GM12892 (cell line): Measurements from ENCODE around the gene IFT27.

ENCODE experiments used
- DNase-seq: peaks from one replicate; pipeline ENCODE4 v3.0.0; 2011; ENCODE audit not compliant: insufficient read length
- FAIRE-seq: peaks from 2 replicates; lab custom pipeline; 2011; peaks lifted over from hg19 to GRCh38; lab: Jason Lieb, UNC
- POLR2A ChIP-seq: IDR thresholded peaks from 2 replicates; pipeline ENCODE4 v1.6.1; 2011; ENCODE audit warnings: low read depth, low read length, control low read depth
- POLR2AphosphoS5 ChIP-seq: IDR thresholded peaks from 2 replicates; pipeline ENCODE4 v1.6.1; 2011; ENCODE audit warnings: low read depth, low read length, control low read depth
- TAF1 ChIP-seq: IDR thresholded peaks from 2 replicates; pipeline ENCODE4 v1.6.1; 2011; ENCODE audit warnings: low read depth, mild to moderate bottlenecking, control low read depth, low read length, borderline replicate concordance

The IFT27 gene

DNA sequence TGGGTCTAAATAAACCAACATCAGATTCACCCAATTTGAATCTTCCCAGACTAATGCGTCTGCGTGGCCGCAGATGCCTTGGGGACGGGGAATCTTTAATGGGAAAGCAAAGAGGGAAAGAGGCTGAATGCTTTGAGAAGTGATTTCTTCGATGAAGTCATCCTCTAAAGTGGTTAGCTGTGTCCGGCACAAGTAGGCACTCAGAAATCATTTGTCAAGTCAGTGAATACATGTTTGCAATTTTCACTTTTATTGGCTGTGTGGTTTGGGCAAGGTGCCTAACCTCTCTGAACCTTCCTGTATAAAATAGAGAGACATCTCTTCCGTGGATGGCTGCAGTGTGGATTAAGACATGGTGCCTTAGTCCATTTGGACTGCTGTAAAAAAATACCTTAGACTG, 19.7 kb upstream of the IFT27 start:
- FAIRE-seq: no peak
- no peak for DNase-seq
- no peak for TF ChIP-seq TAF1
- TF ChIP-seq POLR2AphosphoS5: no peak
- TF ChIP-seq POLR2A: no peak

DNA sequence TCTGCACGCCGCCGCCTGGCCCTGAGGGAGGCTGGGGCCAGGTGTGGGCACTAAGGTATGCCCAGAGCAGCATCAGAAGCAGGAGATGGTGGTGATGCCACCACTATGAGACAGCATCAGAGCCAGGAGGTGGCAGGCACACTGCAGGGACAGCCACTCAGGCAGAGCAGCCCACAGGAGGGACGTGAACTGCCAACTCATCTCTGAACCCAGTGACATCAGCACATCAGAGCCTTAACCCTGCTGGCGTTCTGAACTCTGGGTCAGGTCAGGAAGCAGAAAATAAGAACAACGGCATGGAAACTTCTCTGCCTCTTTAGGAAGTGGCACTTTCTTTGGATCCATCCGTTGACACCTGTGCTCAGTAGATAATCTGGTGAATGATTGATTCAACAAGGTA, 14.7 kb upstream of the IFT27 start:
- FAIRE-seq: peak; percentile 84
- DNase-seq: no peak
- TF ChIP-seq POLR2AphosphoS5 (no peak), TAF1 (no peak), POLR2A (no peak)

- DNase-seq (no peak), FAIRE-seq (no peak)
- TF ChIP-seq POLR2AphosphoS5 (no peak), TAF1 (no peak), POLR2A (no peak)
Measured at GRCh38 chr22:36787204-36787988, 11.5 kb upstream of the IFT27 start.

GRCh38 chr22:36783743-36784142, 7.8 kb upstream of the IFT27 start:
- TF ChIP-seq POLR2A (no peak), POLR2AphosphoS5 (no peak), TAF1 (no peak)
- DNase-seq (no peak), FAIRE-seq (no peak)

DNA sequence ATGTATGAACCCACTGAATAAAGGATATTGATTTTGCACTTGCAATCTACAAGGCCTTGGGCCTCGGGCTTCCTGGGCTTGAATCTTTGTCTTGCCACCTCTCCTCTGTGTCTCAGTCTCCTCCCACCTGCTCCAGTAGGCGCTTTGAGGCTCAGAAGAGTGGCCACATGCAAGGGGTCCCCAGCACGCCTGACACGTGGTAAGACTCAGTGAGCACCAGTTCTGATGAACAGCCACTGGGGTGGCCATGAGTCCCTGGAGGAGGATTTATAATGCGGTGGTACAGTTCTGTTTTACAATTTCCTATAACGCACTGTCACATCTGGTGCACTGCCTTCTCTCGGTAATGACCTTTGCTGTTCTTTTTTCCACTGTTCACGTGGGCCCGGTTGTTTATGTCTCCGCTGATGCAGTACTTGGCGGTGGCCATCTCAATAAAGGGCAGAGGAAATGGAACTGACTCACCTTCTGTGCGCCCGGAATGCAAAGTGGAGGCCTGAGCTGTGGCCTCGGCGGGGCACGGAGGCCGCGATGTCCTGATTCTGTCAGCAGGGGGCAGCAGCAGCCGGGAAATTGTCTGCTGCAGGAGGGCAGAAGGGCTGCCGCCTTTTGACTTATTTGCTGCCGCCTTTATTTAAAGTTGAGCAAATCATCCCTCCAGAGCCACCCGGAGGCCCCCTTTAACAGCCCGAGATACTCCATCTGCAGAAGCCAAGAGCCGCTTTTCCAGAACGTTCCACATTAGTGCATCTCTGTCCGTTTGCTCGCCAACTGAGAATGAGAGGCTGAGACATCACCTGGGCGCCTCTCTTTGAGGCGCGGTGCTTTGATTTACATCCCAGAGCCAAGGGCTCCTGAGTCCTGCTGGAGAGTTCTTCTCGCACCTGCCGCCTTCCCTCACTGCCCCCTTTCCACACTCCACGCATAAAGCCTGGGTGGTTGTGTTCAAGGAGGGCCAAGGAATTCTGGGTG, 6.0 kb upstream of the IFT27 start:
- DNase-seq: peak; percentile 87
- no peak for TF ChIP-seq TAF1
- TF ChIP-seq POLR2AphosphoS5: no peak
- no peak for TF ChIP-seq POLR2A
- peak; percentile 80 for FAIRE-seq

GRCh38 chr22:36778020-36778419, 2.1 kb upstream of the IFT27 start:
- FAIRE-seq: no peak
- TF ChIP-seq TAF1: no peak
- DNase-seq: no peak

GRCh38 chr22:36776722-36777121, 803 bp upstream of the IFT27 start:
- TF ChIP-seq TAF1 (no peak), POLR2AphosphoS5 (no peak), POLR2A (no peak)
- FAIRE-seq (peak; percentile 5), DNase-seq (no peak)

DNA sequence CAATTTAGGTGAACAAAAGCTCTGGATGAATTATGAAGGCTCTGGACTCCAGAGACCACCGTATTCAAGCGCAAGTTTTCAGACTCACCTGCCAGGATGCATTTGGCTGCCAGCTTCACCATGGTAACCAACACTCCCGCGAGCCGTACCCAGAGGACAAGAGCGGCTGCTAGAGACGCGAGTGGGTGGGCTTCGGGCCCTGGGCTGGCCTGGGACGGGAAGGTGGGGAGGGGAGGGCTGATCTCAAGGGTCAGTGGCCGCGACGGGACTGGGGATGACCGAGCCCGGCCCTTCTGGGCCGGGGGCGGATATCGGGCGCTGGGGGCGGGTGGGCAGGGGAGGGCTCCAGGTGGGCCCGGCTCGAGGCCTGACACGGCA, 344 bp downstream of the IFT27 start:
- DNase-seq (no peak), FAIRE-seq (no peak)
- no peak for TF ChIP-seq POLR2A
- no peak for TF ChIP-seq TAF1

DNA sequence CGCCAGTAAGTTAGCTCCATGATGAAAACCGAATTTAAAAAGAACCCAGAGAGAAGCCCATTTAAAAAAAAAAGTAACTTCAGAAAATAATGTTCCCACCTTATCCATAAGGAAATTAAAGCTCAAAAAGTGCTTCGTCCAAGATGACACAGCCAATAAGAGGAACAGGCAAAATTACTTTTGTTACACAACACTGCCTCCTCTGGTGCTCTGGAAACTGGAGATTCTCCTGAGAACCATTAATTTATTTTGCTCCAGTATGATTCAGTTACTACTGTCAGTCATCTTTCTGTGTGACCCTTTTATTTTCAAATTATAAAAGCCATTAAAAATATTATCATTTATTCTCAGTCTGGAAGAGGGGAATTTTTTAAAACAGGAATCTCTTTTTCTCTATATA, 2.0 kb downstream of the IFT27 start:
- FAIRE-seq (no peak), DNase-seq (no peak)

DNA sequence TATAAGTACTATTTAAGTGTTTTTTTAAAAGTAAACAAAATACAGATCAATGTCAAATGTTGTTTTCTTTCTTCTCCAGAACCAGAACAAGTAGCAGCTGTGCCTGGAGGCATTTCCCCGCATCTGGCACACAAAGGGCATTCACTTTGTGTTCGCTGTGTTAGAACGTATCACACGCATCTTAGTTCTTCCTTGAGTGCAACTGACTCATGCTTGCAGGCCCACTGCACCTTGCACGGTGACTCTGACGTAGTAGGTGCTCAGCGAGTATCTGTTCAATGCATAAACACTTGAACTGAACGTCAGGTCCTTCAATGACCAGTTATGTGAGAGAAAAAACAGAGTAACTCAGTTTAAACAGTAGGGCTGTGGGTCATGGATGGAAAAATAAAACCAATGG, 3.5 kb downstream of the IFT27 start:
- DNase-seq: no peak
- FAIRE-seq: no peak
- no peak for TF ChIP-seq POLR2A
- TF ChIP-seq TAF1: no peak
- TF ChIP-seq POLR2AphosphoS5: no peak

More for the DNA sequence above, 2.0 kb downstream of the IFT27 start:
- TF ChIP-seq POLR2A: no peak
- TF ChIP-seq TAF1: no peak
- no peak for TF ChIP-seq POLR2AphosphoS5

DNA sequence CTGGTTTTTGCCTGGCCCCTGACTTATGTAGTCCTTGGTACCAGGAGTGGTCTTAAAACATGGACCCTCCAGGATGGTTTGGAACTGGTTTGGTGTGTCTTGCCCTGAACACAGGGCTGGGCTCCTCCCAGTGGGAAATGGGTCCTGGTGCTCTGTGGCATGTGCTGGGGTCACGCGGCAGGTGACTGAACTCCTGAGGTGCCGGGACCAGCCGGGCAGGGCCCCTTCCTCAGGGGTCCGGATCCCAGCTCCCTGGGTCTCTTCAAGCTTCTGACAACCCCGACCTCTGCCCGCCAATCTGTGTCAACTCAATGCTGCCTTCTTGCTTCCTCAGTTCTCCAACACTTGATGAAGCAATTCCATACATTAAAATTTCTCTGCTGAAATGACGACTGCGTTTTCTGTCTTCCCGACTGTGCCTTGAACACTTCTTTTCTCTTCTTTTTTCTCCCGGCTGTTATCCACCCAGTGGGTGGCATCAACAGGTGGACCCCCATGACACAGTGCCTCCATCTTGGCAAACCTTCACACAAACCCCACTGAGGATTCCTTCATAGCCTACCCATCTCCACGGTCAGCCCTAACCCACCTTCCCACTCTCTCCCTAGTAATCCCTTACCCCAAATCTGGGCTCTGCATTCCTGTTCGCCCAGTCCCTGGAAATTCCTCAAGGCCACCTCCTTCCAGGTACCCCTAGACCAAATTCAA, 4.4 kb downstream of the IFT27 start:
- no peak for DNase-seq
- TF ChIP-seq POLR2AphosphoS5 (no peak), TAF1 (no peak), POLR2A (no peak)
- FAIRE-seq: no peak
